GM20000 (cell line): ENCODE results near the gene EIF3D.

Experiments used
- DNase-seq: peaks from one replicate; pipeline ENCODE4 v3.0.0; 2012; ENCODE audit warnings: low spot score
- TF ChIP-seq, protein P1 (sequence below): IDR thresholded peaks from 2 replicates; pipeline ENCODE4 v1.5.1; 2012; ENCODE audit warnings: mild to moderate bottlenecking, control low read depth; ENCODE audit errors: extremely low read depth, missing control alignments

The EIF3D gene

DNA sequence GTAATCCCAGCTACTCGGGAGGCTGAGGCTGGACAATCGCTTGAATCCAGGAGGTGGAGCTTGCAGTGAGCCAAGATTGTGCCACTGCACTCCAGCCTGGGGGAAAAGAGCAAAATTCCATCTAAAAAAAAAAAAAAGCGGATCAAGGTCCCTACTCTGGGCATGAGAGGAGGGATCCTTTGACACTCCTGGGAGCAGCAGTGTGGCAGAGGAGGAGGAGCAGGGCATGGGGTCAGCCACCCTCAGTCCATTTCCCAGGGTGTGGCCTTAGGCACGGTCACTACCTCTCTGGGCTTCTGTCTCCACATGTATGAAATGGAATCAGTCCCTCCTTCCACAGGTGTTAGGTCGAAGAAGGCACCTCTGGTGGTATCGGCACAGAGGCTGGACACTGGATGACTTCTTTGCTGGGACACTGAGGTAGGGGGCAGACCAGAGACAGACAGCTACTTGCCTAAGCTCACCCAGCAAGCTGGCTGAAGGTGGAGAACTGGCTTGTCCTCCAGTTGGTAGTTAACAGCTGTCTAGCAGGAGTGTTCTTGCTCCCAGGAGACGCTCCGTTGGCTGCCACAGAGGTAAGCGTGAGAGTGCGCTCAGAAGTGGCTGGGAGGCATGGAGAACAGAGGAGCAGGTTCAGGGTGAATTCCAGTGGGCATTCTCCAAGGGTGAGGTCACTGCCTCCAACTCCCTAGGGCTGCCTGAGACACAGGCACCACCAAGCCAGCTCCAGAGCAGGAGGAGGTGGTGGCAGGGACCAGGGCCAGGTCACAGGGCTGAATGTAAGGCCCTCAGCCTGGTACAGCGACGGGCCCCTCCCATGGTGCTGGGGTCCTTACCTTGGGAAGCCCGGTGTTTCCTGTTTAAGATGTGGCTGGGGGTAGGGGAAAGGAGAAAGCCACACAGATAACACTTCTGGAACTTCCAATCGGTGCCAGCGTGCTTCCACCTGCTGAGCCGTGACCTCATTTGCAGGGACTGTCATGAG lies 67.0 kb downstream of the EIF3D start:
- DNase-seq = no peak

More for the DNA sequence above, 67.0 kb downstream of the EIF3D start:
- TF ChIP-seq, protein P1, sequence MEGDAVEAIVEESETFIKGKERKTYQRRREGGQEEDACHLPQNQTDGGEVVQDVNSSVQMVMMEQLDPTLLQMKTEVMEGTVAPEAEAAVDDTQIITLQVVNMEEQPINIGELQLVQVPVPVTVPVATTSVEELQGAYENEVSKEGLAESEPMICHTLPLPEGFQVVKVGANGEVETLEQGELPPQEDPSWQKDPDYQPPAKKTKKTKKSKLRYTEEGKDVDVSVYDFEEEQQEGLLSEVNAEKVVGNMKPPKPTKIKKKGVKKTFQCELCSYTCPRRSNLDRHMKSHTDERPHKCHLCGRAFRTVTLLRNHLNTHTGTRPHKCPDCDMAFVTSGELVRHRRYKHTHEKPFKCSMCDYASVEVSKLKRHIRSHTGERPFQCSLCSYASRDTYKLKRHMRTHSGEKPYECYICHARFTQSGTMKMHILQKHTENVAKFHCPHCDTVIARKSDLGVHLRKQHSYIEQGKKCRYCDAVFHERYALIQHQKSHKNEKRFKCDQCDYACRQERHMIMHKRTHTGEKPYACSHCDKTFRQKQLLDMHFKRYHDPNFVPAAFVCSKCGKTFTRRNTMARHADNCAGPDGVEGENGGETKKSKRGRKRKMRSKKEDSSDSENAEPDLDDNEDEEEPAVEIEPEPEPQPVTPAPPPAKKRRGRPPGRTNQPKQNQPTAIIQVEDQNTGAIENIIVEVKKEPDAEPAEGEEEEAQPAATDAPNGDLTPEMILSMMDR = no peak
